GM23338 (cell line): Measurements from ENCODE around the gene SUN5. TPM values are rescaled to one million over a fixed set of nuclear protein-coding genes. Genes with fewer than 3 reads are reported as not detected.
"Not testable (repeated sequence)": the region's sequence is repeated elsewhere in the genome, so short reads cannot be mapped to it uniquely, and the experiment has no call there.

Experiments used
- ATAC-seq: fragments of 200-7000 bp; cut with Tn5 transposase; 3 replicates; pipeline ENCODE4 v1.9.1; 2020
- DNase-seq: peaks from one replicate; pipeline ENCODE4 v3.0.0-alpha.2; 2015; ENCODE audit warnings: low spot score
- H2AFZ ChIP-seq: fragments of 200-600 bp; sonication (generic); 2 replicates; pipeline ENCODE4 v1.8.0; 2016; ENCODE audit warnings: antibody characterized with exemption, mild to moderate bottlenecking, moderate library complexity
- H3F3A ChIP-seq: fragments of 200-600 bp; sonication (generic); replicated peaks from 2 replicates; pipeline ENCODE4 v1.8.0; 2017; ENCODE audit warnings: antibody characterized with exemption, mixed run types, low read depth
- H3K27ac ChIP-seq: fragments of 200-600 bp; sonication (generic); 2 replicates; pipeline ENCODE4 v1.6.1; 2016; ENCODE audit warnings: low read depth
- H3K27me3 ChIP-seq: fragments of 200-600 bp; sonication (generic); 2 replicates; pipeline ENCODE4 v1.8.0; 2016; ENCODE audit warnings: mild to moderate bottlenecking, mixed run types, moderate library complexity; ENCODE audit not compliant: insufficient read depth
- H3K36me3 ChIP-seq: fragments of 200-600 bp; sonication (generic); 2 replicates; pipeline ENCODE4 v1.8.0; 2016; ENCODE audit warnings: mild to moderate bottlenecking; ENCODE audit not compliant: insufficient read depth
- H3K4me1 ChIP-seq: fragments of 200-600 bp; sonication (generic); 2 replicates; pipeline ENCODE4 v1.8.0; 2016; ENCODE audit warnings: mild to moderate bottlenecking, moderate library complexity; ENCODE audit not compliant: insufficient read depth
- H3K4me2 ChIP-seq: fragments of 200-600 bp; sonication (generic); 2 replicates; pipeline ENCODE4 v1.7.1; 2017; ENCODE audit warnings: mixed run types
- H3K4me3 ChIP-seq: fragments of 200-600 bp; sonication (generic); 2 replicates; pipeline ENCODE4 v1.6.1; 2016; ENCODE audit warnings: mixed run types
- H3K79me2 ChIP-seq: fragments of 200-600 bp; sonication (generic); replicated peaks from 2 replicates; pipeline ENCODE4 v1.8.0; 2017; ENCODE audit warnings: mild to moderate bottlenecking; ENCODE audit not compliant: insufficient read depth
- H3K9me2 ChIP-seq: fragments of 200-600 bp; sonication (generic); 2 replicates; pipeline ENCODE4 v1.8.0; 2017; ENCODE audit not compliant: insufficient read depth
- H4K20me1 ChIP-seq: fragments of 200-600 bp; sonication (generic); replicated peaks from 2 replicates; pipeline ENCODE4 v1.8.0; 2017; ENCODE audit warnings: mild to moderate bottlenecking; ENCODE audit not compliant: insufficient read depth
- H3K27ac Mint-ChIP-seq: 2 replicates; pipeline ENCODE4 v1.8.0; 2020; ENCODE audit warnings: inconsistent platforms, mild to moderate bottlenecking, moderate library complexity, mixed read lengths
- H3K27me3 Mint-ChIP-seq: 3 replicates; pipeline ENCODE4 v1.8.0; 2022; ENCODE audit warnings: low read depth, mild to moderate bottlenecking, moderate library complexity, mixed read lengths, inconsistent platforms; ENCODE audit not compliant: insufficient read depth, poor library complexity
- H3K36me3 Mint-ChIP-seq: 3 replicates; pipeline ENCODE4 v1.8.0; 2021; ENCODE audit warnings: low read depth, mild to moderate bottlenecking, inconsistent platforms, moderate library complexity, mixed read lengths
- H3K4me1 Mint-ChIP-seq: 3 replicates; pipeline ENCODE4 v1.8.0; 2020; ENCODE audit warnings: mild to moderate bottlenecking, inconsistent platforms, mixed read lengths
- H3K4me3 Mint-ChIP-seq: 3 replicates; pipeline ENCODE4 v1.8.0; 2021; ENCODE audit warnings: moderate library complexity, mild to moderate bottlenecking, inconsistent platforms, mixed read lengths
- H3K9me3 Mint-ChIP-seq: 3 replicates; pipeline ENCODE4 v1.8.0; 2020; ENCODE audit warnings: moderate library complexity, mild to moderate bottlenecking, inconsistent platforms, mixed read lengths
- CREB1 ChIP-seq: fragments of 250-450 bp; sonication (Bioruptor Pico); IDR thresholded peaks from 2 replicates; pipeline ENCODE4 v1.5.0; 2020; ENCODE audit warnings: low read depth, mild to moderate bottlenecking, moderate library complexity
- EZH2 ChIP-seq: fragments of 200-600 bp; sonication (generic); IDR thresholded peaks from one replicate; pipeline ENCODE4 v1.8.0; 2017; ENCODE audit warnings: antibody characterized with exemption, mild to moderate bottlenecking, low read depth; ENCODE audit not compliant: unreplicated experiment
- JUNB ChIP-seq: IDR thresholded peaks from one replicate; pipeline ENCODE4 v1.6.1; 2016; ENCODE audit warnings: antibody characterized with exemption; ENCODE audit not compliant: unreplicated experiment
- NANOG ChIP-seq: IDR thresholded peaks from 2 replicates; pipeline ENCODE4 v1.6.1; 2016; ENCODE audit warnings: antibody characterized with exemption, borderline replicate concordance
- POLR2AphosphoS5 ChIP-seq: IDR thresholded peaks from 2 replicates; pipeline ENCODE4 v1.6.1; 2016; ENCODE audit warnings: antibody characterized with exemption, low read depth
- polyA plus RNA-seq: library from polyadenylated mRNA; unstranded; fragments of >200 nt; fragmentation: Nextera tagmentation; extraction: Ambion mirVana; gene quantifications from 2 replicates; pipeline ENCODE4 v1.2.1, GENCODE V29; 2016
- total RNA-seq: library from RNA; depleted of rRNA; stranded (reverse); fragments of >200 nt; shearing (Covaris generic); gene quantifications from 2 replicates; pipeline ENCODE4 v1.2.3, GENCODE V29; 2014
- TF ChIP-seq, protein P1 (sequence below): IDR thresholded peaks from 2 replicates; pipeline ENCODE4 v1.6.1; 2016; ENCODE audit warnings: antibody characterized with exemption
- TF ChIP-seq, protein P2 (sequence below): fragments of 250-450 bp; sonication (Bioruptor Pico); IDR thresholded peaks from 2 replicates; pipeline ENCODE4 v1.5.0; 2020; ENCODE audit warnings: mild to moderate bottlenecking, moderate library complexity
- TF ChIP-seq, protein P3 (sequence below), 2 experiments: fragments of 200-600 bp in 1 of 2; sonication (generic) in 1 of 2; conservative IDR thresholded peaks; 2 replicates each; pipeline versions ENCODE4 v1.5.1 to v1.6.1; 2016 to 2017; ENCODE audit warnings: antibody characterized with exemption in 2 of 2, low read depth in 2 of 2, mild to moderate bottlenecking in 2 of 2, moderate library complexity in 1 of 2

Gene SUN5
- total and polyA plus RNA-seq, 2 experiments from 2014 or later = not detected

DNA sequence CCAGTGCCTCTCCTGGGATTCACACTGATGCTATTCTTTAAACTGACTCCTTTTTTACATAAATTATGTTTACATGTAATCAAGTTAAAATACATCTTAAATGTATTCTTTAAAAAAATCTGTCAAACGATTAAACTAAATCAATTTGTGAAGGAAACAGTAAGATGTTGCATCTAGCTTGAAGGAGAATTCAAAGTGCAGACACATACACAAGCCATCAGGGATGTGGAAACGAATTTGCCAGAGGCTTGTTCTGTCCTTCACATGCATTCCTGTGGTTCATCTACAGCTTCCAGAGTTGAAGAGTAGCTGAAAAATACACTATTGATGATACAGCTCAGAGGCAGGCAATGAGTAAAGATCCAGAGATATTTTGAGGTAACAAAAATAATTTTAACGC lies 42.2 kb upstream of the SUN5 start:
- peaks cover 10% of the 10 kb centered on the region for H3K27me3 Mint-ChIP-seq
- Histone ChIP-seq H4K20me1 (no peaks in the 10 kb centered on the region), H3K27me3 (no peaks in the 10 kb centered on the region), H3K36me3 (no peaks in the 10 kb centered on the region; the same call in 1 of the 2 replicates), H3K79me2 (no peaks in the 10 kb centered on the region), H3K9me2 (peaks cover 3% of the 10 kb centered on the region; the same call in 1 of the 2 replicates), H2AFZ (no peak overlapping the region), H3K4me3 (no peak overlapping the region), H3F3A (no peaks in the 10 kb centered on the region), H3K4me2 (no peak overlapping the region), H3K27ac (no peak overlapping the region), H3K4me1 (no peaks in the 10 kb centered on the region)
- H3K9me3 Mint-ChIP-seq = peaks cover 29% of the 10 kb centered on the region
- no peak overlapping the region for H3K27ac Mint-ChIP-seq
- no peaks in the 10 kb centered on the region for H3K4me1 Mint-ChIP-seq
- no peak overlapping the region for H3K4me3 Mint-ChIP-seq
- TF ChIP-seq JUNB = no peak
- peaks cover 9% of the 10 kb centered on the region for H3K36me3 Mint-ChIP-seq
- no peak for DNase-seq
- ATAC-seq = no peak

DNA sequence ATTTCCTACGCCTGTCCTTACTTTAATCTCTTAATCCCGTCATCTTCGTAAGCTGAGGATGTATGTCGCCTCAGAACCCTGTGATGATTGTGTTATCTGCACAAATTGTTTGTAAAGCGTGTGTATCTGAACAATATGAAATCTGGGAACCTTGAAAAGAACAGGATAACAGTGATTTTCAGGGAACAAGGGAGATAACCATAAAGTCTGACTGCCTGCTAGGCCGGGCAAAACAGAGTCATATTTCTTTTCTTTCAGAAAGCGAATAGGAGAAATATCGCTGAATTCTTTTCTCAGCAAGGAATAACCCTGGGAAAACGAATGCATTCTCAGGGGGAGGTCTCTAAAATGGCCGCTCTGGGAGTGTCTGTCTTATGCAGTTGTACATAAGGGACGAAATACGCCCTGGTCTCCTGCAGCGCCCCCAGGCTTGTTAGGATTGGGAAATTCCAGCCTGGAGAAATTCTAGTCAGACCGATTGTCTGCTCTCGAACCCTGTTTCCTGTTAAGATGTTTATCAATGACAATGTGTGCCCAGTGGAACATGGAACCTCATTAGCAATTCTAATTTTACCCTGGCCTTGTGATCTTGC lies 41.0 kb upstream of the SUN5 start:
- peaks cover 29% of the 10 kb centered on the region for H3K9me3 Mint-ChIP-seq
- not testable (repeated sequence) for H3F3A ChIP-seq, H3K4me1 Mint-ChIP-seq, H3K27me3 ChIP-seq, H3K9me2 ChIP-seq, H3K36me3 Mint-ChIP-seq, H3K4me3 Mint-ChIP-seq, ATAC-seq, DNase-seq, H3K27ac Mint-ChIP-seq, H3K36me3 ChIP-seq, H2AFZ ChIP-seq, H4K20me1 ChIP-seq, H3K4me3 ChIP-seq, H3K27ac ChIP-seq, H3K79me2 ChIP-seq, H3K4me1 ChIP-seq, H3K4me2 ChIP-seq
- H3K27me3 Mint-ChIP-seq = peaks cover 11% of the 10 kb centered on the region

DNA sequence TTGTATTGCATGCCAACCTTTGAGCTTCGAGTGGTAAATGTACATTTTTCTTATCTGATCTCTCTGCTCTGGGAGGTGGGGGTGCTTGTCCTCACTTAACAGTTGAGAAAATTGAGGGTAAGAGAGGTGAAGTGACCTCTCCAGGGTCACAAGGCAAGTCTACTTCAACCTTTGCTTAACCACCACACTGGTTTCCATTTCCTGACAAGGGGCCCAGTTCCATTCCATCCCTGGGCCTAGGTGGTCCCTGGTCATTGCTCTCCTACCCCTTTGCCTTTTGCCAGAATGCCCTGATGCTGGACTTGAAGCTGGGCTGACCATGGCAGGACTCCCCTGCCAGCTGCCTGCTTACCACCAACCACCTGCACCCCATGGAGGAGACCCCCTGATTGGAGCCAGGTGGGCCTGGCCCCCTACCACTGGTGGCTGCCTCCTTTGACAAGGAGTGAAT lies 39.5 kb upstream of the SUN5 start:
- Histone ChIP-seq H3K9me2 (peaks cover 3% of the 10 kb centered on the region; the same call in 1 of the 2 replicates), H3F3A (no peaks in the 10 kb centered on the region), H3K4me2 (no peak overlapping the region), H2AFZ (no peak overlapping the region), H3K36me3 (no peaks in the 10 kb centered on the region; the same call in 1 of the 2 replicates), H3K27me3 (no peaks in the 10 kb centered on the region), H3K4me3 (no peak overlapping the region), H4K20me1 (no peaks in the 10 kb centered on the region), H3K79me2 (no peaks in the 10 kb centered on the region), H3K4me1 (no peaks in the 10 kb centered on the region), H3K27ac (no peak overlapping the region)
- DNase-seq (no peak), ATAC-seq (no peak)
- Mint-ChIP-seq H3K36me3 (peaks cover 9% of the 10 kb centered on the region), H3K27ac (no peak overlapping the region), H3K9me3 (peaks cover 29% of the 10 kb centered on the region), H3K4me1 (no peaks in the 10 kb centered on the region), H3K27me3 (peaks cover 8% of the 10 kb centered on the region), H3K4me3 (no peak overlapping the region)
- TF ChIP-seq, protein P1, sequence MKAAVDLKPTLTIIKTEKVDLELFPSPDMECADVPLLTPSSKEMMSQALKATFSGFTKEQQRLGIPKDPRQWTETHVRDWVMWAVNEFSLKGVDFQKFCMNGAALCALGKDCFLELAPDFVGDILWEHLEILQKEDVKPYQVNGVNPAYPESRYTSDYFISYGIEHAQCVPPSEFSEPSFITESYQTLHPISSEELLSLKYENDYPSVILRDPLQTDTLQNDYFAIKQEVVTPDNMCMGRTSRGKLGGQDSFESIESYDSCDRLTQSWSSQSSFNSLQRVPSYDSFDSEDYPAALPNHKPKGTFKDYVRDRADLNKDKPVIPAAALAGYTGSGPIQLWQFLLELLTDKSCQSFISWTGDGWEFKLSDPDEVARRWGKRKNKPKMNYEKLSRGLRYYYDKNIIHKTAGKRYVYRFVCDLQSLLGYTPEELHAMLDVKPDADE = no peak
- TF ChIP-seq, protein P2, sequence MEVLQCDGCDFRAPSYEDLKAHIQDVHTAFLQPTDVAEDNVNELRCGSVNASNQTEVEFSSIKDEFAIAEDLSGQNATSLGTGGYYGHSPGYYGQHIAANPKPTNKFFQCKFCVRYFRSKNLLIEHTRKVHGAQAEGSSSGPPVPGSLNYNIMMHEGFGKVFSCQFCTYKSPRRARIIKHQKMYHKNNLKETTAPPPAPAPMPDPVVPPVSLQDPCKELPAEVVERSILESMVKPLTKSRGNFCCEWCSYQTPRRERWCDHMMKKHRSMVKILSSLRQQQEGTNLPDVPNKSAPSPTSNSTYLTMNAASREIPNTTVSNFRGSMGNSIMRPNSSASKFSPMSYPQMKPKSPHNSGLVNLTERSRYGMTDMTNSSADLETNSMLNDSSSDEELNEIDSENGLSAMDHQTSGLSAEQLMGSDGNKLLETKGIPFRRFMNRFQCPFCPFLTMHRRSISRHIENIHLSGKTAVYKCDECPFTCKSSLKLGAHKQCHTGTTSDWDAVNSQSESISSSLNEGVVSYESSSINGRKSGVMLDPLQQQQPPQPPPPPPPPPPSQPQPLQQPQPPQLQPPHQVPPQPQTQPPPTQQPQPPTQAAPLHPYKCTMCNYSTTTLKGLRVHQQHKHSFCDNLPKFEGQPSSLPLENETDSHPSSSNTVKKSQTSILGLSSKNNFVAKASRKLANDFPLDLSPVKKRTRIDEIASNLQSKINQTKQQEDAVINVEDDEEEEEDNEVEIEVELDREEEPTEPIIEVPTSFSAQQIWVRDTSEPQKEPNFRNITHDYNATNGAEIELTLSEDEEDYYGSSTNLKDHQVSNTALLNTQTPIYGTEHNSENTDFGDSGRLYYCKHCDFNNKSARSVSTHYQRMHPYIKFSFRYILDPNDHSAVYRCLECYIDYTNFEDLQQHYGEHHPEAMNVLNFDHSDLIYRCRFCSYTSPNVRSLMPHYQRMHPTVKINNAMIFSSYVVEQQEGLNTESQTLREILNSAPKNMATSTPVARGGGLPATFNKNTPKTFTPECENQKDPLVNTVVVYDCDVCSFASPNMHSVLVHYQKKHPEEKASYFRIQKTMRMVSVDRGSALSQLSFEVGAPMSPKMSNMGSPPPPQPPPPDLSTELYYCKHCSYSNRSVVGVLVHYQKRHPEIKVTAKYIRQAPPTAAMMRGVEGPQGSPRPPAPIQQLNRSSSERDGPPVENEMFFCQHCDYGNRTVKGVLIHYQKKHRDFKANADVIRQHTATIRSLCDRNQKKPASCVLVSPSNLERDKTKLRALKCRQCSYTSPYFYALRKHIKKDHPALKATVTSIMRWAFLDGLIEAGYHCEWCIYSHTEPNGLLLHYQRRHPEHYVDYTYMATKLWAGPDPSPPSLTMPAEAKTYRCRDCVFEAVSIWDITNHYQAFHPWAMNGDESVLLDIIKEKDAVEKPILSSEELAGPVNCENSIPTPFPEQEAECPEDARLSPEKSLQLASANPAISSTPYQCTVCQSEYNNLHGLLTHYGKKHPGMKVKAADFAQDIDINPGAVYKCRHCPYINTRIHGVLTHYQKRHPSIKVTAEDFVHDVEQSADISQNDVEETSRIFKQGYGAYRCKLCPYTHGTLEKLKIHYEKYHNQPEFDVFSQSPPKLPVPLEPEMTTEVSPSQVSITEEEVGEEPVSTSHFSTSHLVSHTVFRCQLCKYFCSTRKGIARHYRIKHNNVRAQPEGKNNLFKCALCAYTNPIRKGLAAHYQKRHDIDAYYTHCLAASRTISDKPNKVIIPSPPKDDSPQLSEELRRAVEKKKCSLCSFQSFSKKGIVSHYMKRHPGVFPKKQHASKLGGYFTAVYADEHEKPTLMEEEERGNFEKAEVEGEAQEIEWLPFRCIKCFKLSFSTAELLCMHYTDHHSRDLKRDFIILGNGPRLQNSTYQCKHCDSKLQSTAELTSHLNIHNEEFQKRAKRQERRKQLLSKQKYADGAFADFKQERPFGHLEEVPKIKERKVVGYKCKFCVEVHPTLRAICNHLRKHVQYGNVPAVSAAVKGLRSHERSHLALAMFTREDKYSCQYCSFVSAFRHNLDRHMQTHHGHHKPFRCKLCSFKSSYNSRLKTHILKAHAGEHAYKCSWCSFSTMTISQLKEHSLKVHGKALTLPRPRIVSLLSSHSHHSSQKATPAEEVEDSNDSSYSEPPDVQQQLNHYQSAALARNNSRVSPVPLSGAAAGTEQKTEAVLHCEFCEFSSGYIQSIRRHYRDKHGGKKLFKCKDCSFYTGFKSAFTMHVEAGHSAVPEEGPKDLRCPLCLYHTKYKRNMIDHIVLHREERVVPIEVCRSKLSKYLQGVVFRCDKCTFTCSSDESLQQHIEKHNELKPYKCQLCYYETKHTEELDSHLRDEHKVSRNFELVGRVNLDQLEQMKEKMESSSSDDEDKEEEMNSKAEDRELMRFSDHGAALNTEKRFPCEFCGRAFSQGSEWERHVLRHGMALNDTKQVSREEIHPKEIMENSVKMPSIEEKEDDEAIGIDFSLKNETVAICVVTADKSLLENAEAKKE = no peak
- TF ChIP-seq CREB1 (no peak), EZH2 (no peak), NANOG (no peak), POLR2AphosphoS5 (no peak)
- TF ChIP-seq, protein P3, sequence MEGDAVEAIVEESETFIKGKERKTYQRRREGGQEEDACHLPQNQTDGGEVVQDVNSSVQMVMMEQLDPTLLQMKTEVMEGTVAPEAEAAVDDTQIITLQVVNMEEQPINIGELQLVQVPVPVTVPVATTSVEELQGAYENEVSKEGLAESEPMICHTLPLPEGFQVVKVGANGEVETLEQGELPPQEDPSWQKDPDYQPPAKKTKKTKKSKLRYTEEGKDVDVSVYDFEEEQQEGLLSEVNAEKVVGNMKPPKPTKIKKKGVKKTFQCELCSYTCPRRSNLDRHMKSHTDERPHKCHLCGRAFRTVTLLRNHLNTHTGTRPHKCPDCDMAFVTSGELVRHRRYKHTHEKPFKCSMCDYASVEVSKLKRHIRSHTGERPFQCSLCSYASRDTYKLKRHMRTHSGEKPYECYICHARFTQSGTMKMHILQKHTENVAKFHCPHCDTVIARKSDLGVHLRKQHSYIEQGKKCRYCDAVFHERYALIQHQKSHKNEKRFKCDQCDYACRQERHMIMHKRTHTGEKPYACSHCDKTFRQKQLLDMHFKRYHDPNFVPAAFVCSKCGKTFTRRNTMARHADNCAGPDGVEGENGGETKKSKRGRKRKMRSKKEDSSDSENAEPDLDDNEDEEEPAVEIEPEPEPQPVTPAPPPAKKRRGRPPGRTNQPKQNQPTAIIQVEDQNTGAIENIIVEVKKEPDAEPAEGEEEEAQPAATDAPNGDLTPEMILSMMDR (conservative IDR thresholded peaks at IDR 0.05; ENCODE audit: low read depth in 2 of 2) = no peak
